ENCODE measurements around the gene ELL2. TPM values are rescaled to one million over a fixed set of nuclear protein-coding genes. Genes with fewer than 3 reads are reported as not detected.
"Not testable (repeated sequence)": the region's sequence is repeated elsewhere in the genome, so short reads cannot be mapped to it uniquely, and the experiment has no call there.

Gene ELL2
- total and polyA plus RNA-seq, 4 donors: 12.3 to 79.6 (median 49.0) TPM

DNA sequence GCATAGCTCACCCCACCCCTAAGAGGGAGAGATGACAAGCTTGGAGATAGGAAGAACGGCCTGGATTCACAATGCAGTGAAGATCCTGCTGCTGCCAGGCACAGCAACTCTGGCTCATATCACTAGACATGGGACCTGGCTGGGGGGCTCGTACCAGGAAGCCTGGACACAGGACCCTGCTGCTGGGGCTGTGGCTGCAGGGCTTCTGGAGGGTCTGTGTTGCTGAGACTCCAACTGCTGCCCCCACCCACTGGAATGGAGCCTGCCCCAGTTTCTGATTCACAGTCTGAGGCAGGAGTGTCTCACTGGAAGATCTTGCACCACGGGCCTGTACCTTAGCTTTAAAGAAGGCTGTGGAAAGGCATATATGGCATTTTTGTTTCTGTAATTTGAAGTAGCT is 108.2 kb downstream of the ELL2 start:
- 91 to 92% methylated on average over 3 of the region's 3 CpGs for WGBS, 2 donors
- Histone ChIP-seq H3K9me3 (ENCODE audit: control insufficient read depth in 4 of 4, insufficient read depth in 3 of 4, low read length in 3 of 4) (no peaks in the 10 kb centered on the region), H3K27ac (ENCODE audit: low read depth in 1 of 2, low read length in 1 of 2) (no peak overlapping the region), H3K4me1 (ENCODE audit: control insufficient read depth in 5 of 5, insufficient read depth in 5 of 5, low read length in 5 of 5) (peaks cover 0 to 4% (median 4%) of the 10 kb centered on the region in 5 donors), H3K36me3 (ENCODE audit: control insufficient read depth in 4 of 4, insufficient read depth in 4 of 4, low read length in 4 of 4) (no peaks in the 10 kb centered on the region), H3K9ac (ENCODE audit: insufficient read depth in 1 of 2, low read length in 2 of 2) (no peak overlapping the region), H3K27me3 (ENCODE audit: control insufficient read depth in 3 of 3, insufficient read depth in 3 of 3, low read length in 2 of 3) (no peaks in the 10 kb centered on the region), H3K4me3 (no peak overlapping the region)
- DNase-seq (no peak), ATAC-seq (ENCODE audit: insufficient read depth, low FRiP score) (no peak)
- TF ChIP-seq, protein P1, sequence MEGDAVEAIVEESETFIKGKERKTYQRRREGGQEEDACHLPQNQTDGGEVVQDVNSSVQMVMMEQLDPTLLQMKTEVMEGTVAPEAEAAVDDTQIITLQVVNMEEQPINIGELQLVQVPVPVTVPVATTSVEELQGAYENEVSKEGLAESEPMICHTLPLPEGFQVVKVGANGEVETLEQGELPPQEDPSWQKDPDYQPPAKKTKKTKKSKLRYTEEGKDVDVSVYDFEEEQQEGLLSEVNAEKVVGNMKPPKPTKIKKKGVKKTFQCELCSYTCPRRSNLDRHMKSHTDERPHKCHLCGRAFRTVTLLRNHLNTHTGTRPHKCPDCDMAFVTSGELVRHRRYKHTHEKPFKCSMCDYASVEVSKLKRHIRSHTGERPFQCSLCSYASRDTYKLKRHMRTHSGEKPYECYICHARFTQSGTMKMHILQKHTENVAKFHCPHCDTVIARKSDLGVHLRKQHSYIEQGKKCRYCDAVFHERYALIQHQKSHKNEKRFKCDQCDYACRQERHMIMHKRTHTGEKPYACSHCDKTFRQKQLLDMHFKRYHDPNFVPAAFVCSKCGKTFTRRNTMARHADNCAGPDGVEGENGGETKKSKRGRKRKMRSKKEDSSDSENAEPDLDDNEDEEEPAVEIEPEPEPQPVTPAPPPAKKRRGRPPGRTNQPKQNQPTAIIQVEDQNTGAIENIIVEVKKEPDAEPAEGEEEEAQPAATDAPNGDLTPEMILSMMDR (IDR thresholded peaks at IDR 0.05; ENCODE audit: control extremely low read depth, extremely low read depth): no peak

DNA sequence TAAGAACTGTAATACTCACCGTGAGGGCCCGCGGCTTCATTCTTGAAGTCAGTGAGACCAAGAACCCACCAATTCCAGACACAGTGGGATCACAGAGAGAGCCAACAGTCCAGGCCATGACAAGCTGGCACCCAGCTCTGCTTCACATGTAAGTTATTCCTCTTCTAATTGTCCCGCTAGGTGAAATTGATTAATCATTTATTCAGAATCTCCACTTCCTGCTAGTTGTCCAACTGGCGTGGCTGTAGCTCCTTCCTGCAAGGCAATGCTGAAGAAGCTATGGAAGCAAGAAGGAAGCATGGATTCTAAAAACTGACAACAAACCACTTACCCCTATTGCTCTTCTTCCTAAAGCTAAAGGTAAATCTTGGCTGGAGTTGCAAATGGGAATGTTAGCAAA is 109.1 kb downstream of the ELL2 start:
- Histone ChIP-seq H3K4me3 (no peak overlapping the region), H3K9me3 (ENCODE audit: control insufficient read depth in 4 of 4, insufficient read depth in 3 of 4, low read length in 3 of 4) (no peaks in the 10 kb centered on the region), H3K4me1 (ENCODE audit: control insufficient read depth in 5 of 5, insufficient read depth in 5 of 5, low read length in 5 of 5) (peaks cover 0 to 4% (median 0%) of the 10 kb centered on the region in 5 donors), H3K27me3 (ENCODE audit: control insufficient read depth in 3 of 3, insufficient read depth in 3 of 3, low read length in 2 of 3) (peaks cover 0 to under 1% (median 0%) of the 10 kb centered on the region in 3 donors), H3K27ac (ENCODE audit: low read depth in 1 of 2, low read length in 1 of 2) (no peak overlapping the region), H3K36me3 (ENCODE audit: control insufficient read depth in 4 of 4, insufficient read depth in 4 of 4, low read length in 4 of 4) (no peaks in the 10 kb centered on the region), H3K9ac (ENCODE audit: insufficient read depth in 1 of 2, low read length in 2 of 2) (no peak overlapping the region)
- TF ChIP-seq, protein P1 (IDR thresholded peaks at IDR 0.05; ENCODE audit: control extremely low read depth, extremely low read depth): no peak
- WGBS, 2 donors: 88 to 93% methylated on average over 5 of the region's 5 CpGs
- DNase-seq: no peak
- ATAC-seq (ENCODE audit: insufficient read depth, low FRiP score): no peak

- 98% methylated on average over 19 to 34 of the region's 34 CpGs for WGBS, 2 donors
- H3K36me3 ChIP-seq (ENCODE audit: control insufficient read depth in 4 of 4, insufficient read depth in 4 of 4, low read length in 4 of 4); DNase-seq; H3K9me3 ChIP-seq (ENCODE audit: control insufficient read depth in 4 of 4, insufficient read depth in 3 of 4, low read length in 3 of 4); H3K27ac ChIP-seq (ENCODE audit: low read depth in 1 of 2, low read length in 1 of 2); H3K27me3 ChIP-seq (ENCODE audit: control insufficient read depth in 3 of 3, insufficient read depth in 3 of 3, low read length in 2 of 3); H3K4me3 ChIP-seq; H3K9ac ChIP-seq (ENCODE audit: insufficient read depth in 1 of 2, low read length in 2 of 2); H3K4me1 ChIP-seq (ENCODE audit: control insufficient read depth in 5 of 5, insufficient read depth in 5 of 5, low read length in 5 of 5); ATAC-seq (ENCODE audit: insufficient read depth, low FRiP score): not testable (repeated sequence)
Measured at GRCh38 chr5:95851141-95851540, 110.5 kb downstream of the ELL2 start.

- Histone ChIP-seq H3K4me1 (ENCODE audit: control insufficient read depth in 5 of 5, insufficient read depth in 5 of 5, low read length in 5 of 5) (no peaks in the 10 kb centered on the region), H3K27me3 (ENCODE audit: control insufficient read depth in 3 of 3, insufficient read depth in 3 of 3, low read length in 2 of 3) (peaks cover 0 to 2% (median 0%) of the 10 kb centered on the region in 3 donors), H3K9ac (ENCODE audit: insufficient read depth in 1 of 2, low read length in 2 of 2) (no peak overlapping the region), H3K9me3 (ENCODE audit: control insufficient read depth in 4 of 4, insufficient read depth in 3 of 4, low read length in 3 of 4) (no peaks in the 10 kb centered on the region), H3K27ac (ENCODE audit: low read depth in 1 of 2, low read length in 1 of 2) (no peak overlapping the region), H3K4me3 (no peak overlapping the region), H3K36me3 (ENCODE audit: control insufficient read depth in 4 of 4, insufficient read depth in 4 of 4, low read length in 4 of 4) (no peaks in the 10 kb centered on the region)
- WGBS, 2 donors: 57 to 62% methylated on average over 5 of the region's 5 CpGs
- TF ChIP-seq, protein P1 (IDR thresholded peaks at IDR 0.05; ENCODE audit: control extremely low read depth, extremely low read depth): no peak
- no peak for ATAC-seq (ENCODE audit: insufficient read depth, low FRiP score)
- peak in 2 of 3 donors; percentile 33 to 58 for DNase-seq
Measured at GRCh38 chr5:95850391-95850894, 111.2 kb downstream of the ELL2 start.
